HCT116 (cell line): ENCODE results near the gene ZNF776. TPM values are rescaled to one million over a fixed set of nuclear protein-coding genes. Genes with fewer than 3 reads are reported as not detected.

Experiments used
- ATAC-seq: fragments of 200-7000 bp; cut with Tn5 transposase; 2 replicates; pipeline ENCODE4 v1.9.1; 2020; ENCODE audit warnings: mild to moderate bottlenecking, moderate library complexity
- BruUV-seq: library from RNA; stranded (reverse); fragments of 400-500 nt; replicated peaks from 2 replicates; lab custom pipeline; 2021; lab: Mats Ljungman, UMichigan
- CTCF ChIA-PET: fragments of 300-600 bp; sonication (Branson Sonifier 250); formaldehyde crosslinking; loops from one replicate; lab custom pipeline; 2021; ENCODE audit warnings: antibody characterized with exemption; lab: Charles Lee
- POLR2A ChIA-PET: fragments of 300-600, 350-600 bp; sonication (Branson Sonifier 250); formaldehyde crosslinking; loops from one replicate; lab custom pipeline; 2021; ENCODE audit warnings: antibody characterized with exemption; lab: Charles Lee
- RAD21 ChIA-PET, 2 experiments: fragments of 300-600 bp; sonication (Branson Sonifier 250); formaldehyde crosslinking; loops; one replicate each; lab custom pipeline; 2023; ENCODE audit warnings: low total read pairs in 2 of 2; ENCODE audit not compliant: uncharacterized antibody in 2 of 2, unreplicated experiment in 2 of 2, low non-redundant PET in 1 of 2; lab: Charles Lee
- DNase-seq: peaks from one replicate; pipeline ENCODE4 v3.0.0-alpha.2; 2010; ENCODE audit warnings: low read depth, low spot score
- H2AFZ ChIP-seq: fragments of 200-600 bp; shearing (Covaris generic), sonication (generic); 2 replicates; pipeline ENCODE4 v1.6.1; 2017; ENCODE audit warnings: low read depth, mixed run types, mixed read lengths, antibody characterized with exemption, low read length; ENCODE audit not compliant: poor library complexity, severe bottlenecking
- H3K27ac ChIP-seq: 2 replicates; pipeline ENCODE4 v1.5.1; 2012; ENCODE audit warnings: low read depth, low read length
- H3K27me3 ChIP-seq: fragments of 200-600 bp; sonication (generic); 2 replicates; pipeline ENCODE4 v1.6.1; 2016; ENCODE audit warnings: mixed run types, low read length, mixed read lengths; ENCODE audit not compliant: insufficient read depth
- H3K36me3 ChIP-seq, 2 experiments: fragments of 200-500 bp in 1 of 2; fragments of 200-600 bp in 1 of 2; sonication (Bioruptor generic) in 1 of 2; sonication (generic) in 1 of 2; 2 replicates each; pipeline versions ENCODE4 v1.5.1 to v1.6.1; 2014 to 2016; ENCODE audit warnings: low read length in 2 of 2, inconsistent platforms in 1 of 2, mixed read lengths in 1 of 2, mixed run types in 1 of 2; ENCODE audit not compliant: insufficient read depth in 2 of 2, control insufficient read depth in 1 of 2
- H3K4me1 ChIP-seq, 2 experiments: fragments of 200-600 bp in 1 of 2; sonication (generic) in 1 of 2; 2 replicates each; pipeline versions ENCODE4 v1.5.1 to v1.6.1; 2012 to 2017; ENCODE audit warnings: low read length in 2 of 2, inconsistent platforms in 1 of 2, mild to moderate bottlenecking in 1 of 2, mixed read lengths in 1 of 2, mixed run types in 1 of 2, moderate library complexity in 1 of 2; ENCODE audit not compliant: insufficient read depth in 2 of 2, control insufficient read depth in 1 of 2
- H3K4me2 ChIP-seq: fragments of 200-600 bp; sonication (generic); 2 replicates; pipeline ENCODE4 v1.6.1; 2017; ENCODE audit warnings: mixed run types, low read length, mixed read lengths
- H3K4me3 ChIP-seq, 2 experiments: fragments of 200-600 bp in 1 of 2; sonication (generic) in 1 of 2; replicated peaks in 1 of 2; 2 replicates each; pipeline ENCODE4 v1.5.1; 2011 to 2016; ENCODE audit warnings: low read length in 2 of 2, control low read depth in 1 of 2, low read depth in 1 of 2, mild to moderate bottlenecking in 1 of 2, mixed read lengths in 1 of 2, mixed run types in 1 of 2
- H3K79me2 ChIP-seq: fragments of 200-600 bp; sonication (generic); 2 replicates; pipeline ENCODE4 v1.6.1; 2017; ENCODE audit warnings: mild to moderate bottlenecking, mixed run types, low read length, moderate library complexity, mixed read lengths; ENCODE audit not compliant: insufficient read depth
- H3K9ac ChIP-seq: fragments of 200-600 bp; sonication (generic); 2 replicates; pipeline ENCODE4 v1.6.1; 2016; ENCODE audit warnings: low read length, mixed read lengths
- H3K9me2 ChIP-seq: fragments of 200-600 bp; sonication (generic), shearing (Covaris generic); 2 replicates; pipeline ENCODE4 v1.6.1; 2017; ENCODE audit warnings: mixed run types, mild to moderate bottlenecking, moderate library complexity; ENCODE audit not compliant: insufficient read depth
- H3K9me3 ChIP-seq, 2 experiments: fragments of 200-500 bp in 1 of 2; fragments of 200-600 bp in 1 of 2; sonication (Bioruptor generic) in 1 of 2; sonication (generic) in 1 of 2; 2 replicates each; pipeline ENCODE4 v1.6.1; 2014 to 2017; ENCODE audit warnings: low read length in 2 of 2, mixed read lengths in 2 of 2, inconsistent platforms in 1 of 2, low read depth in 1 of 2, mild to moderate bottlenecking in 1 of 2, mixed run types in 1 of 2, moderate library complexity in 1 of 2; ENCODE audit not compliant: control insufficient read depth in 1 of 2, insufficient read depth in 1 of 2
- H4K20me1 ChIP-seq: fragments of 200-600 bp; sonication (generic), shearing (Covaris generic); 2 replicates; pipeline ENCODE4 v1.6.1; 2017; ENCODE audit warnings: mixed run types, mild to moderate bottlenecking, moderate library complexity; ENCODE audit not compliant: insufficient read depth
- ATF3 ChIP-seq: IDR thresholded peaks from 2 replicates; pipeline ENCODE4 v1.6.1; 2012
- CBX3 ChIP-seq: IDR thresholded peaks from 2 replicates; pipeline ENCODE4 v1.6.1; 2012; ENCODE audit warnings: low read depth
- CEBPB ChIP-seq: IDR thresholded peaks from 2 replicates; pipeline ENCODE4 v1.6.1; 2012; ENCODE audit warnings: low read depth
- CTCF ChIP-seq, 3 experiments: fragments of 200-600 bp in 1 of 3; sonication (generic) in 1 of 3; IDR thresholded peaks in 2 of 3; conservative IDR thresholded peaks in 1 of 3; 2 replicates each; pipeline ENCODE4 v1.5.1; 2012 to 2017; ENCODE audit warnings: low read depth in 2 of 3, low read length in 2 of 3, antibody characterized with exemption in 1 of 3, borderline replicate concordance in 1 of 3, control low read depth in 1 of 3, mild to moderate bottlenecking in 1 of 3, mixed read lengths in 1 of 3, mixed run types in 1 of 3, moderate library complexity in 1 of 3; ENCODE audit not compliant: insufficient read depth in 1 of 3
- ELF1 ChIP-seq: IDR thresholded peaks from 2 replicates; pipeline ENCODE4 v1.6.1; 2012; ENCODE audit warnings: low read depth, borderline replicate concordance
- EZH2 ChIP-seq: fragments of 200-600 bp; sonication (generic); IDR thresholded peaks from 2 replicates; pipeline ENCODE4 v1.6.1; 2017; ENCODE audit warnings: antibody characterized with exemption, mixed run types
- EZH2phosphoT487 ChIP-seq: fragments of 200-600 bp; IDR thresholded peaks from 2 replicates; pipeline ENCODE4 v1.6.1; 2018; ENCODE audit warnings: antibody characterized with exemption, borderline replicate concordance
- FOSL1 ChIP-seq: IDR thresholded peaks from 2 replicates; pipeline ENCODE4 v1.6.1; 2012; ENCODE audit warnings: low read depth
- JUND ChIP-seq: IDR thresholded peaks from 2 replicates; pipeline ENCODE4 v1.6.1; 2012
- MAX ChIP-seq: IDR thresholded peaks from 2 replicates; pipeline ENCODE4 v1.6.1; 2012
- POLR2A ChIP-seq: IDR thresholded peaks from 2 replicates; pipeline ENCODE4 v1.7.0; 2011; ENCODE audit warnings: borderline replicate concordance; ENCODE audit not compliant: insufficient read depth, insufficient read length; ENCODE audit errors: extremely low read depth
- POLR2AphosphoS5 ChIP-seq: IDR thresholded peaks from 2 replicates; pipeline ENCODE4 v1.6.1; 2011; ENCODE audit warnings: mild to moderate bottlenecking, low read depth, low read length, moderate library complexity
- RAD21 ChIP-seq: IDR thresholded peaks from 2 replicates; pipeline ENCODE4 v1.6.1; 2012; ENCODE audit warnings: low read depth, mild to moderate bottlenecking
- SIN3A ChIP-seq: IDR thresholded peaks from 2 replicates; pipeline ENCODE4 v1.6.1; 2012; ENCODE audit warnings: low read depth
- SP1 ChIP-seq: IDR thresholded peaks from 2 replicates; pipeline ENCODE4 v1.6.1; 2012; ENCODE audit warnings: low read depth
- SRF ChIP-seq: IDR thresholded peaks from 2 replicates; pipeline ENCODE4 v1.6.1; 2012; ENCODE audit warnings: low read depth
- TCF7L2 ChIP-seq: IDR thresholded peaks from 2 replicates; pipeline ENCODE4 v1.7.0; 2011; ENCODE audit warnings: borderline replicate concordance, inconsistent platforms; ENCODE audit not compliant: insufficient read depth, insufficient read length; ENCODE audit errors: extremely low read depth
- YY1 ChIP-seq: IDR thresholded peaks from 2 replicates; pipeline ENCODE4 v1.6.1; 2011; ENCODE audit warnings: low read length, low read depth, moderate library complexity, mild to moderate bottlenecking; ENCODE audit not compliant: insufficient replicate concordance; ENCODE audit errors: extremely low read depth
- ZNF274 ChIP-seq: fragments of 200-500 bp; sonication (Bioruptor generic); IDR thresholded peaks from 2 replicates; pipeline ENCODE4 v1.6.1; 2014; ENCODE audit warnings: mild to moderate bottlenecking, low read depth, low read length, inconsistent platforms
- intact Hi-C: fragments of 100-400 bp; cut with micrococcal nuclease; formaldehyde crosslinking; loops from 2 replicates; pipeline ENCODE4 v1.10.0; 2022
- total RNA-seq: library from RNA; stranded (reverse); gene quantifications from one replicate; pipeline ENCODE4 v1.2.1, GENCODE V29; 2021; ENCODE audit not compliant: unreplicated experiment

Gene ZNF776
- total RNA-seq, 1 experiment from 2014 or later: 8.6 TPM

- no peak within 1 kb of the TSS for H3K4me3 ChIP-seq
- no peak within 1 kb of the TSS for H2AFZ ChIP-seq
- no peaks in the 10 kb centered on the region for H3K27me3 ChIP-seq
- H3K4me2 ChIP-seq: no peak within 1 kb of the TSS
- no peaks in the 10 kb centered on the region for H3K4me1 ChIP-seq
- RAD21 ChIA-PET: no interaction called here
- CTCF ChIA-PET: no interaction called here
- peaks cover 0 to 18% of the 10 kb centered on the region in 2 experiments; a peak in 1 of 4 replicates for H3K9me3 ChIP-seq
- ATAC-seq (no peak), DNase-seq (no peak)
- no peak within 1 kb of the TSS for H3K27ac ChIP-seq
- POLR2A ChIA-PET: no interaction called here
- H3K9me2 ChIP-seq: no peaks in the 10 kb centered on the region
- intact Hi-C loops: no loop called here
- no peak for TF ChIP-seq ATF3
- no peak for TF ChIP-seq CBX3
- TF ChIP-seq POLR2A: no peak
- TF ChIP-seq POLR2AphosphoS5: no peak
- no peak for TF ChIP-seq YY1
- no peak for TF ChIP-seq SP1
- TF ChIP-seq CTCF (IDR thresholded peaks at IDR 0.05 in 2 of 3, conservative IDR thresholded peaks at IDR 0.05 in 1 of 3; ENCODE audit: borderline replicate concordance in 1 of 3, insufficient read depth in 1 of 3, low read depth in 2 of 3, low read length in 2 of 3): no peak
- no peak for TF ChIP-seq EZH2
- no peak for TF ChIP-seq TCF7L2
- TF ChIP-seq SRF: no peak
- no peak for TF ChIP-seq ELF1
- TF ChIP-seq JUND: no peak
- no peak for TF ChIP-seq RAD21
- no peak for TF ChIP-seq ZNF274
- no peak for TF ChIP-seq CEBPB
- no peak for TF ChIP-seq SIN3A
- TF ChIP-seq MAX: no peak
- no peak for TF ChIP-seq FOSL1
- TF ChIP-seq EZH2phosphoT487: no peak
- no peaks in the 10 kb centered on the region for H4K20me1 ChIP-seq
- H3K79me2 ChIP-seq: no peaks in the 10 kb centered on the region
- no TSS peak for BruUV-seq
- H3K36me3 ChIP-seq: no peaks in the 10 kb centered on the region
- no peak within 1 kb of the TSS for H3K9ac ChIP-seq
These were observed 37.8 kb upstream of the ZNF776 start, which contains the start of gene ZNF154 for GRCh38 chr19:57708641-57709361. TSS of gene ZNF154 (minus strand) at chr19:57709204. CDS start at chr19:57708971, 233 bp downstream.
